HG03159 (cell line): ENCODE measurements around the gene RTP5.

ENCODE experiments used
- ATAC-seq: cut with Tn5 transposase; IDR thresholded peaks from one replicate; pipeline ENCODE4 v1.9.1; 2021; ENCODE audit warnings: mild to moderate bottlenecking, moderate library complexity; ENCODE audit not compliant: unreplicated experiment

The RTP5 gene

GRCh38 chr2:241886840-241887447, 17.4 kb downstream of the RTP5 start:
- ATAC-seq: no peak

GRCh38 chr2:241887806-241888522, 18.4 kb downstream of the RTP5 start:
- ATAC-seq: no peak

GRCh38 chr2:241888641-241889040, 19.1 kb downstream of the RTP5 start:
- ATAC-seq: no peak

- no peak for ATAC-seq
These were observed 21.2 kb downstream of the RTP5 start for GRCh38 chr2:241890524-241891235.

- ATAC-seq: no peak
These were observed 21.9 kb downstream of the RTP5 start for GRCh38 chr2:241891315-241891987.

- ATAC-seq: no peak
These were observed 22.4 kb downstream of the RTP5 start for GRCh38 chr2:241891988-241892298.

GRCh38 chr2:241892299-241893137, 23.0 kb downstream of the RTP5 start:
- no peak for ATAC-seq

GRCh38 chr2:241893265-241893664, 23.7 kb downstream of the RTP5 start:
- ATAC-seq: no peak

- no peak for ATAC-seq
These were observed 24.6 kb downstream of the RTP5 start for GRCh38 chr2:241894056-241894641.

GRCh38 chr2:241894681-241895426, 25.3 kb downstream of the RTP5 start:
- ATAC-seq: no peak

GRCh38 chr2:241895427-241895711, 25.8 kb downstream of the RTP5 start:
- ATAC-seq: no peak

- no peak for ATAC-seq
These were observed 26.4 kb downstream of the RTP5 start for GRCh38 chr2:241895712-241896641.

- ATAC-seq: no peak
These were observed 27.2 kb downstream of the RTP5 start for GRCh38 chr2:241896746-241897201.

- ATAC-seq: no peak
These were observed 27.8 kb downstream of the RTP5 start for GRCh38 chr2:241897231-241897916.

GRCh38 chr2:241898463-241899270, 29.1 kb downstream of the RTP5 start:
- ATAC-seq: no peak

GRCh38 chr2:241900251-241901017, 30.9 kb downstream of the RTP5 start:
- no peak for ATAC-seq

- no peak for ATAC-seq
These were observed 31.5 kb downstream of the RTP5 start for GRCh38 chr2:241901018-241901380.
